HG03439 (cell line): ENCODE measurements around the gene PHC2.

Experiments
- ATAC-seq: cut with Tn5 transposase; IDR thresholded peaks from one replicate; pipeline ENCODE4 v1.9.1; 2021; ENCODE audit warnings: mild to moderate bottlenecking, moderate library complexity; ENCODE audit not compliant: unreplicated experiment

PHC2 gene

DNA sequence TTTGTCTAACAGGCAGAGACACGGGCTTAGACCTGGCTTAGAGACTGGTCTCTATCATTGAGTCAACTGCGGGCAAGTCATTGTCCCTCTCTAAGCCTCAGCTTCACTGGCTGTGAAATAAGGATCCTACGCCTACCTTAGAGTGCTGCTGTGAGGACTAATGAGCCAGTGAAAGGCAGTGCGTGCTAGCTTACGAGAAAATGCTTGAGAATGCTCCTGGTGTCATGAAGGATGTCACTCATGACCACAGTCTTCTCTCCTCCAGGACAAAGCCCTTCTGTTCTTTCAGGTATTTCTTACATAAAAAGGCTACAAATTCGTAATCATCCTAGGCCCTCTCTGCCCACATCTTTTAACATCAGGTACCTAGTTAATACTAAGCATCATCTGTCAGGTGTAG lies 93.5 kb downstream of the PHC2 start:
- no peak for ATAC-seq

- no peak for ATAC-seq
Observed at GRCh38 chr1:33336580-33336979, 94.3 kb downstream of the PHC2 start.

DNA sequence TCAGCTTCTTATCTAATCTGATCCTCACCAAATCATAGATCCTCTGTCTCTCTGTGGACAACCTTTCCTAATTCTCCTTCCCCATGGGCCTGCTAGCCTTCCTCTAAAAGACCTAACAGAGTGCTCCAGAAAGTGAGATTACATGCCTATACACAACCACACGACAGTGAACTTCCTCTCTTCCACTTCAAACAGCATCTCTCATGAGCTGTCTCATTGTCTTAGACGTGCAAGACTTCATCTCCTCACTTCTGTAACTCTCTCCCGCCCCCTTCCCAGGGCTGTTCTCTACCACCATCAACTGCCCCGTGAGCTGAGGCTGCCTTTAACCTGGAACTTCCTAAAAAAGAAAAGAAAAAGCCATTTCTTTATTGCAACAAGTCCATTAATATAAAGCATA lies 95.9 kb downstream of the PHC2 start:
- ATAC-seq, result no peak

DNA sequence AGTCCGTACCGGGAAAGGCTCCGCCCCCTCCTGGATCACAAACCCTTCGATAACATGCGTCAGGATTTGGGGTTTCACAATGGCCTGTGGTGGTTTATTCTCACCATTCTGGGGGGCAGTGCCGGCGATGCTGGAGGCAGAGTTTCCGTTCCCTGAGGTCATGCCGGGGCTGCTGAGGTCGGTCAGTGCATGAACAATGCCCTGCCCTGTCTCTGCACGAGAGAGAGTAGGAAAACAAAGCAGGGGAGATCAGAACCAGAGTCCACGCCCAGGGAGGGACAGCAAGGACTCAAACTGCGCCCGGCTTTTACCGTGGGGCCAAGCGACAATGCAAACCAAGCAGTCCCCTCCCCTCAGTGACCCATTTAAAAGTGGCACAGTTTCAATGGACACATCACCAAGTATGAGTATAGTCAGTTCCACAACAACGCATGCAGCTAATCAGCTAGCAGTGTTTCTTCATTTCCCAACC lies 96.8 kb downstream of the PHC2 start:
- ATAC-seq, result no peak

DNA sequence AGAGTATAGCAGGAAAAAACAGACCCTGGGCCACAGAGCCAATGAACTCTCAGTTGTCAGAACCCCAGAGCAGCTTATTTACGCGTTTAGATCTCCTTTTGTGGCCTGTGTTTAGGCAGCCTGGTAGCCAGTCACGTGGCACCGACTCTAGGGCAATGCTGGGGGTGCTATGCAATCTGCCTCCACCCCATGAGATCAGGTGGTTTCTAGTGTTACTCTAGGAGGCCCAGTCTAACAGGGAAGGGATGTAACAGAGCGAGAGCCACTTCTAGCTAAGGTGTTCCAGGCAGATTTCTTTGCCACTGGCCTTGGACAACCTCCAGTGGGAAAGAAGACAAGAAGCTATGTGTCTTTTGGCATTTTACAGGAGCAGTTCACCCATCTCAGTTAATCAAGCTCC lies 98.0 kb downstream of the PHC2 start:
- no peak for ATAC-seq

DNA sequence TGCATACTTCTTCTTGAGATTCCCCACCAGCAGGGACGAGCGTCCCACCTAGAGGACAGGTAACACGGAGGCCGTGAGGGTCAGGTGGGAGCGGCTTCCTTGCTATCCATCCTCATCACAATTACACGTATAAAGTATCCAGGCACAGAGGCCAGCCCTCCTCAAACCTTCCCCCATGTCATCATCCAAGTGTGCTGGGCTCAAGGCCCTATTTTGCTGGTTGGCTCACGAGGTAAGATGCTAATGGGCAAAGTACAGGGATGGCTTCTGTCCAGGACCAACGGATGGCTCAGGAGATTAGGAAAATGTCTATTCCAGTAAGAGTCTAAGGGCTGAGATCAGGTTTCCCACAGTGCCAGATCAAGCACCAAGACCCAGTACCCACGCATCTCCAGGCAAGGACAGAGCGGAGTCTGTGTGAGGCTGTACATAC lies 98.5 kb downstream of the PHC2 start:
- ATAC-seq, result no peak

GRCh38 chr1:33331444-33332356 lies 99.2 kb downstream of the PHC2 start:
- no peak for ATAC-seq

DNA sequence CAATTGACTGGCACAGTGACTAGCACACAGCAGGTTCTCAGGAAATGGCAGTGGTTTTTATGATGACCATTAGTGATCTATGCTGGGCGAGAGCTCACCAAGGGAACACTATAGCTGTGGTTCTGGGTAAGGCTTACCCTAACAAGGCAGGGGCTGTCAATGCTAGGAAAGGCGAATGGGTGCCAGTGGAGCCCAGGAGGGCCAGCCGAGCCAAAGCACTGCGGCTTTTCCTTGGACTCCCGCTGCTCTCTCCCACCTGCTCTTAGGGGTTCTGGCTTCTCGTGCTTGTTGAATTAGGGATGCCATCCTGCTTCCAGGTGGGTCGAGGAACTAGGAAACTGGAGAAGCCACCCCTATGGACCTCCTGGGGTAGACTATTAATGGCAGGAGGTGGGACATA lies 100.0 kb downstream of the PHC2 start:
- ATAC-seq, result no peak

- no peak for ATAC-seq
Observed at GRCh38 chr1:33330361-33330890, 100.5 kb downstream of the PHC2 start.

GRCh38 chr1:33329600-33330305 lies 101.1 kb downstream of the PHC2 start:
- ATAC-seq, result no peak

GRCh38 chr1:33328817-33329216 lies 102.1 kb downstream of the PHC2 start:
- no peak for ATAC-seq

GRCh38 chr1:33327587-33328325 lies 103.1 kb downstream of the PHC2 start:
- no peak for ATAC-seq

DNA sequence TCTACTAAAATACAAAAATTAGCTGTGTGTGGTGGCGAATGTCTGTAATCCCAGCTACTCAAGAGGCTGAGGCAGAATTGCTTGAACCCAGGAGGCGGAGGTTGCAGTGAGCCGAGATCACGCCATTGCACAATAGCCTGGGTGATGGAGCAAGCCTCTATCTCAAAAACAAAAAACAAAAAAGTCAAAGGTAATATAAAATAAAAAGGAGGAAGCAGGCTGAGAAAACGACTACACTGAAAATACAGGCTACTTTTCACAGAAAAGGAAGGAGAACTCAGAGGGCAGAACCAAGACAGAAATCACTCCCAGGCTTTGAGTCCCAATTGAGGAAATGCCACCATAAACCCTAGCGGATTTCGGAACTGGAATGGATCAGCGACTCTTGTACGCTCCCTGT lies 104.1 kb downstream of the PHC2 start:
- no peak for ATAC-seq

DNA sequence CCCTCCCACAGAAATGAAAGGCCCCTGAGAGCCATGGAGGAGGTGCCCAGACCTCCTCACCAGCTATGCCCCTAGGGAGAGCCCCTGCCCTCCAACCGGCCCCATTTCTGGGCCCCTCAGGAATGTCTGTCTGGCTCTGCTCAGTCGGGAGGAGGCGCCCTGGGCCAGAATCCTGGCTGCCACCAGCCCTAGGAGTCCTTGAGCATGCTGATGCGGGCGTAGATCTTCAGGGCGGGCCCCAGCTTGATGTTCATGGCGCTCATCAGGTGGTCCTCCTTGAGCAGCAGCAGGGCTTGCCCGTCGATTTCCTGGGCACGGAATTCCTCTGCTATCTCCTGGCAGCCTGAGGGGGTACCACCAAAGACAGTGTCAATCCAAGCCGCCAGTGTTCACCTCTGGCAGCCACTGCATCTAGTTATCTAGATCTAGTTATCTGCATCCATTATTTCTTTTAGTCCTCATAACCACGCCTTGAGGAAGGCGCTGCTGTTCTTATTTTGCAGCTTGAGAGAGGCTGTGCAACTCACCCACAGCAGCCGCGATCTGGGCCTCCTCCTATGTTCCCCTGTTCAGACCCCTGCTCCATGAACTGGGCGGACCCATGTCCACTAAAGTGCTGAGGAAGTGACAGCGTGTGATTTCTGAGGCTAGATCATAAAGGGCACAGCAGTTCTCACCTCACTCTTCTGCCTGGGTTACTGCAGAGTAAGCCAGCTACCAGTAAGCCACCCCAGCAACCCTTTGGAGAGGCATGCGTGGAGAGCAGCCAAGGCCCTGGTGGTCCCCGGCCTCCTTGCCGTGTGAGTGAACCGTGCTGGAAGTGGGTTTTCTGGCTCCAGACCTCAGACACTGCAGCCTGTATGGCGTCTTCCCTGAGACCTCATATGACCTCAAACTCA lies 106.0 kb downstream of the PHC2 start:
- no peak for ATAC-seq

DNA sequence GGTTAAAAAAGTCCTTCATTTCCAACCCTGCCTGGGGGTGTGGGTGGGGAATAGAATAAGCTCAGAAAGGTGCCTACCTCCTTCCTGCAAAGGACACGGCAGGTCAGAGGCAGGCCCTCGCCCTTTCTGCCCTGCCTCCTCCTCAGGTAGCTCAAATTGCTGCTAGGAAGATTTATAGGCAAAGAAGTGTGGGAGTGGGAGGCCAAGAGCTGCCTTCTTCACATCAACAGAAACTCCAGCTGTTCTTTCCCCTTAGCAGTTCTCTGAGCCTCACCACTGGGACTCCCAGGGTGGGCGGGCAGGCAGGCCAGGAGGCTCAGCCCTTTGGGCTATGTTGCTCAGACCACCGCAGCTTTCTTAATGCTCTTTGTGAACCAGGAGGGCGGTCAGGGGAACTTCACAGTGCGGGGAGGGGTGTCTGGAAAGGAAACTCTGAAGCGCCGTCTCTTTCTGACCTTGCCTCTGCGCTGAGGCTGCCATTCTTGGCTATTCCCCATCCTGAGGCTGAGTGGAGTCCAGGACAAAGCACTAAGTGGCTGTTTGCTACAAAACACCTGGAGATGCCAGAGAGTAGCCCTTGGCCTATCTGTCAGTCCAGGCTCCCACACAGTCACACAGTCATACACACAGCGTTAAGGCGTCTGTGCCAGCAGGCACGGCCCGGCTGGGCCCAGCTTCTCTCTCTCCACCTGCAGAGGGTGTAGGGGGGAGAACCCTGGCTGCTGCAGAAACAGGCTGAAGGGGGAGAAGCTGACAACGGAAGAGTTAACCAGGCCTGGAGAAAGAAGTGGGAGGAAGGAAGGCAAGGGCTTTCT lies 107.0 kb downstream of the PHC2 start:
- no peak for ATAC-seq

DNA sequence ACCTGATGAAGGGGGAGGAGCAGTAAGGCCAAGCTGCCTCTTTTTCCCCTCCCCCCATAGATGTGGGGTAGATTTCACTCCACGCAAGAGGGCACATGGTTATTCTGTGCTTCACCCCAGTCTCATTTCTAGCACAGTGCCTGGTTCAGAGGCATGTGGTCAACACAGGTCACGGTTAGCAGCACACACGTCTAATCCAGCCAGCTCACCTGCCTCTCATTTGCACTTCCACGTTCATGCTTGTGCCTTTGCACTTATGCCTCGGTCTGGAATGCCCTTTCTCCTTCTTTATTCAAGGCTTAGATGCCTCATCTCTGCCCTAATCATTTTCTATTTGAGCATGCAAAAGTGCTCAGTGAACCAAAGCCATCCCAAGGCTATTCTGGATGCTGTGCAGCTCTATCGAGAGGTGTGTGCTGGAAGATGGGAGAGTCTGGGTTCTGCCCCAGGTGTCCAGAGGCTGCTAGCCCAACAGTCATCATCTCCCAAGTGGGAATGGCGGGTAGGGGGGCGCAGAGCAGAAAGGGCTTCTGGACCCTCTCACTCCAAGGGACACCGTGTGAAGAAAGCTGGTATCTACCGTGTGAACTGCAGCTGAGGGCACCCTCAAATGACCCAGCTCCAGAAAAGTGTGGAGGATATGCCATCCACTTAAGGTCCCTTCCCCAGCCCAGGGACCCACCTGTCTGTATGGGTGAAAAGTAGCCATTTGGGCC lies 107.9 kb downstream of the PHC2 start:
- no peak for ATAC-seq

- no peak for ATAC-seq
Observed at GRCh38 chr1:33322109-33322508, 108.8 kb downstream of the PHC2 start.

DNA sequence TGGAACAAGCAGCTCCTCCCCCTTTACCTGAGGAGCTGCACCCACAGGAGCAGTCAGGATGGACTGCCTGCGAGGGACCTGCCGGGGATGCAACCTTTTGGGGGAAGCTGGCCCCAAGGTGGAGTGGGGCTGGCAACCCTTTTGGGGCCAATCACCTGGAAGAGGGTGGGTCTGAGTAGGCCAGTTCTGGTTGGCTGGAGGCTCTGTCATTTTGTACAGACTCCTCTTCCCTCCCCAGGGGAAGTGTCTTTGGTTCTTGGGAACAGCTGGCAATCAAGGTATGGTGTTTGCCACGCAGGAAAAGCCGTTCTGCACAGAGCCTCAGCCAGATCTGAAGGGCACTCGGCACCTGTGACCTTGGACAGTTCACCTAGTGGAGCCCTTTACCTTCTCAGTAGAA lies 109.7 kb downstream of the PHC2 start:
- ATAC-seq, result no peak
